OCI-LY7 (cell line): ENCODE data around the gene SPTB. TPM values are rescaled to one million over a fixed set of nuclear protein-coding genes. Genes with fewer than 3 reads are reported as not detected.

ENCODE experiments used
- BruUV-seq: library from RNA; stranded (reverse); fragments of 400-500 nt; replicated peaks from 2 replicates; lab custom pipeline; 2021; lab: Mats Ljungman, UMichigan
- CTCF ChIA-PET: fragments of 300-600 bp; sonication (Branson Sonifier 250); formaldehyde crosslinking; loops from one replicate; lab custom pipeline; 2022; ENCODE audit warnings: antibody characterized with exemption; ENCODE audit not compliant: unreplicated experiment; lab: Charles Lee
- POLR2A ChIA-PET: fragments of 300-600 bp; sonication (Branson Sonifier 250); formaldehyde crosslinking; loops from one replicate; lab custom pipeline; 2022; ENCODE audit warnings: antibody characterized with exemption; lab: Charles Lee
- DNase-seq: peaks from one replicate; pipeline ENCODE4 v3.0.0-alpha.2; 2015; ENCODE audit warnings: low spot score
- H2AFZ ChIP-seq: fragments of 200-600 bp; sonication (generic), shearing (Covaris generic); 2 replicates; pipeline ENCODE4 v1.6.1; 2014; ENCODE audit warnings: mild to moderate bottlenecking, antibody characterized with exemption, low read length, moderate library complexity
- H3K27ac ChIP-seq: fragments of 200-600 bp; sonication (generic); 2 replicates; pipeline ENCODE4 v1.5.1; 2014; ENCODE audit warnings: mixed run types, low read depth, mild to moderate bottlenecking, moderate library complexity, low read length, inconsistent platforms; ENCODE audit not compliant: poor library complexity, severe bottlenecking
- H3K36me3 ChIP-seq: fragments of 200-600 bp; sonication (generic); 2 replicates; pipeline ENCODE4 v1.6.1; 2014; ENCODE audit warnings: mild to moderate bottlenecking, antibody characterized with exemption, low read length, moderate library complexity, mixed read lengths; ENCODE audit not compliant: insufficient read depth
- H3K4me1 ChIP-seq: fragments of 200-600 bp; sonication (generic); 2 replicates; pipeline ENCODE4 v1.5.1; 2014; ENCODE audit warnings: mild to moderate bottlenecking, low read length; ENCODE audit not compliant: insufficient read depth, poor library complexity, severe bottlenecking
- H3K4me2 ChIP-seq: fragments of 200-600 bp; sonication (generic); 2 replicates; pipeline ENCODE4 v1.6.1; 2014; ENCODE audit warnings: mild to moderate bottlenecking, low read length
- H3K4me3 ChIP-seq: fragments of 200-600 bp; sonication (generic); 2 replicates; pipeline ENCODE4 v1.5.1; 2014; ENCODE audit warnings: mild to moderate bottlenecking, low read depth, low read length; ENCODE audit not compliant: poor library complexity, severe bottlenecking
- H3K79me2 ChIP-seq: fragments of 200-600 bp; sonication (generic); 2 replicates; pipeline ENCODE4 v1.6.1; 2016; ENCODE audit warnings: low read depth, mild to moderate bottlenecking, low read length, moderate library complexity, mixed read lengths; ENCODE audit not compliant: insufficient read depth
- H3K9me2 ChIP-seq: fragments of 200-600 bp; sonication (generic); 2 replicates; pipeline ENCODE4 v1.6.1; 2016; ENCODE audit warnings: mild to moderate bottlenecking, low read length, mixed read lengths; ENCODE audit not compliant: insufficient read depth
- H3K9me3 ChIP-seq: fragments of 200-600 bp; sonication (generic); 2 replicates; pipeline ENCODE4 v1.6.1; 2014; ENCODE audit warnings: mild to moderate bottlenecking, mixed run types, low read length, mixed read lengths
- H4K20me1 ChIP-seq: fragments of 200-600 bp; sonication (generic); 2 replicates; pipeline ENCODE4 v1.6.1; 2014; ENCODE audit warnings: mild to moderate bottlenecking, antibody characterized with exemption, low read length, moderate library complexity, mixed read lengths; ENCODE audit not compliant: insufficient read depth
- EZH2phosphoT487 ChIP-seq: fragments of 200-600 bp; sonication (generic); IDR thresholded peaks from 2 replicates; pipeline ENCODE4 v1.6.1; 2018; ENCODE audit warnings: low read depth, borderline replicate concordance, mild to moderate bottlenecking, mixed run types, antibody characterized with exemption, low read length, moderate library complexity, mixed read lengths
- intact Hi-C: fragments of 100-400 bp; cut with micrococcal nuclease; formaldehyde crosslinking; loops from one replicate; pipeline ENCODE4 v1.10.0; 2022; ENCODE audit not compliant: unreplicated experiment
- total RNA-seq, 2 experiments: library from RNA; depleted of rRNA in 1 of 2; stranded (reverse); fragments of >200 nt in 1 of 2; shearing (Covaris generic) in 1 of 2; gene quantifications; 2 replicates each; pipeline ENCODE4 v1.2.3, GENCODE V29; 2014 to 2022
- TF ChIP-seq, protein P1 (sequence below): fragments of 200-600 bp; sonication (generic); conservative IDR thresholded peaks from 2 replicates; pipeline ENCODE4 v1.5.1; 2014; ENCODE audit warnings: mild to moderate bottlenecking, antibody characterized with exemption, low read length, moderate library complexity, mixed read lengths

SPTB gene
- total RNA-seq, 2 experiments from 2014 or later = not detected

DNA sequence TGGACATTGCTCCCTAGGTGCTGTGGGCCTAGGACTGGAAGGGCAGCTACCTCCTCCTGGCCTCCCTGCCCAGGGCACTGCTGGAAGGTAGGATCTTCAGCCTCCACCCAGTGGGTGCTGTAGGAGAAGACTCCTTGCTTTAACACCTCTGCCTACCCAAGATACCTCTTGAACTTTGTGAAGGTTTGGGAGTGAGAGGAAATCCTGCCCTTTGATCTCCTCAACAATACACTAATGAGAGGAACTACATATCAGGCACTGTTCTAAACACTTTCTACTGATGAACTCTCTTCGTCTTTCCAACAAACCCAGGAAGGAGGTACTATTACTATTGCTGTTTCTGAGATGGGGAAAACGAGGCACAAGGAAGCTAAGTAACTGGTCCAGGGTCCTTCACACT lies 108.5 kb downstream of the SPTB start:
- Histone ChIP-seq H2AFZ (no peak overlapping the region), H3K27ac (no peak overlapping the region), H4K20me1 (no peaks in the 10 kb centered on the region), H3K9me3 (no peaks in the 10 kb centered on the region), H3K4me2 (no peak overlapping the region), H3K4me1 (no peaks in the 10 kb centered on the region), H3K79me2 (no peaks in the 10 kb centered on the region), H3K9me2 (no peaks in the 10 kb centered on the region), H3K36me3 (no peaks in the 10 kb centered on the region), H3K4me3 (no peak overlapping the region)
- DNase-seq = no peak
- BruUV-seq = no TSS peak
- TF ChIP-seq, protein P1, sequence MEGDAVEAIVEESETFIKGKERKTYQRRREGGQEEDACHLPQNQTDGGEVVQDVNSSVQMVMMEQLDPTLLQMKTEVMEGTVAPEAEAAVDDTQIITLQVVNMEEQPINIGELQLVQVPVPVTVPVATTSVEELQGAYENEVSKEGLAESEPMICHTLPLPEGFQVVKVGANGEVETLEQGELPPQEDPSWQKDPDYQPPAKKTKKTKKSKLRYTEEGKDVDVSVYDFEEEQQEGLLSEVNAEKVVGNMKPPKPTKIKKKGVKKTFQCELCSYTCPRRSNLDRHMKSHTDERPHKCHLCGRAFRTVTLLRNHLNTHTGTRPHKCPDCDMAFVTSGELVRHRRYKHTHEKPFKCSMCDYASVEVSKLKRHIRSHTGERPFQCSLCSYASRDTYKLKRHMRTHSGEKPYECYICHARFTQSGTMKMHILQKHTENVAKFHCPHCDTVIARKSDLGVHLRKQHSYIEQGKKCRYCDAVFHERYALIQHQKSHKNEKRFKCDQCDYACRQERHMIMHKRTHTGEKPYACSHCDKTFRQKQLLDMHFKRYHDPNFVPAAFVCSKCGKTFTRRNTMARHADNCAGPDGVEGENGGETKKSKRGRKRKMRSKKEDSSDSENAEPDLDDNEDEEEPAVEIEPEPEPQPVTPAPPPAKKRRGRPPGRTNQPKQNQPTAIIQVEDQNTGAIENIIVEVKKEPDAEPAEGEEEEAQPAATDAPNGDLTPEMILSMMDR = no peak
- no peak for TF ChIP-seq EZH2phosphoT487
- CTCF ChIA-PET = interaction anchor here (0.6 kb wide), 1 partner anchor 11 kb away, joined by 4 read pairs; no protein-coding TSS in a partner anchor
- POLR2A ChIA-PET = no interaction called here
- intact Hi-C loops = no loop called here

DNA sequence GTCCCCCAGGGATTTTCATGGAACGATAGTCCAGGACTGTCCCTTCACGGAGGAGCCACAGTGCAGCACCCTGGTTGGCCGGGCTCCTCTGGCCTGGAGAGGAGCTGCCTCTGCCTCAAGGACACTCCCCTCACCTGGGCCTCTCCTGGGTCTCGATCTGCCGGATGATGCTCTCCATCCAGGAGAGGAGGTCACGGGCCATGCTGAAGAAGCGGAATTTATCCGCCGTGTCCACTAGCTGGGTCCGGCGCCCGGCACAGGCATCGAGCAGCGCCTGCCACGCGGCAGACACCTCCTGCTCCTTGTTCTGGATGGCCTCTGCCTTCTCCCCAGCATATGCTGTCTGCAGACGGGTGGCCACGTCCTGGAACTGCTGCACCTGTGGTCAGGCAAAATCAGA lies 109.0 kb downstream of the SPTB start:
- Histone ChIP-seq H3K27ac (no peak overlapping the region), H3K4me3 (no peak overlapping the region), H3K4me1 (no peaks in the 10 kb centered on the region), H3K9me2 (no peaks in the 10 kb centered on the region), H2AFZ (no peak overlapping the region), H3K79me2 (no peaks in the 10 kb centered on the region), H3K4me2 (no peak overlapping the region), H3K36me3 (no peaks in the 10 kb centered on the region), H4K20me1 (no peaks in the 10 kb centered on the region), H3K9me3 (no peaks in the 10 kb centered on the region)
- intact Hi-C loops = no loop called here
- no peak for TF ChIP-seq EZH2phosphoT487
- TF ChIP-seq, protein P1 = no peak
- POLR2A ChIA-PET = no interaction called here
- DNase-seq = no peak
- no TSS peak for BruUV-seq
- CTCF ChIA-PET = no interaction called here

DNA sequence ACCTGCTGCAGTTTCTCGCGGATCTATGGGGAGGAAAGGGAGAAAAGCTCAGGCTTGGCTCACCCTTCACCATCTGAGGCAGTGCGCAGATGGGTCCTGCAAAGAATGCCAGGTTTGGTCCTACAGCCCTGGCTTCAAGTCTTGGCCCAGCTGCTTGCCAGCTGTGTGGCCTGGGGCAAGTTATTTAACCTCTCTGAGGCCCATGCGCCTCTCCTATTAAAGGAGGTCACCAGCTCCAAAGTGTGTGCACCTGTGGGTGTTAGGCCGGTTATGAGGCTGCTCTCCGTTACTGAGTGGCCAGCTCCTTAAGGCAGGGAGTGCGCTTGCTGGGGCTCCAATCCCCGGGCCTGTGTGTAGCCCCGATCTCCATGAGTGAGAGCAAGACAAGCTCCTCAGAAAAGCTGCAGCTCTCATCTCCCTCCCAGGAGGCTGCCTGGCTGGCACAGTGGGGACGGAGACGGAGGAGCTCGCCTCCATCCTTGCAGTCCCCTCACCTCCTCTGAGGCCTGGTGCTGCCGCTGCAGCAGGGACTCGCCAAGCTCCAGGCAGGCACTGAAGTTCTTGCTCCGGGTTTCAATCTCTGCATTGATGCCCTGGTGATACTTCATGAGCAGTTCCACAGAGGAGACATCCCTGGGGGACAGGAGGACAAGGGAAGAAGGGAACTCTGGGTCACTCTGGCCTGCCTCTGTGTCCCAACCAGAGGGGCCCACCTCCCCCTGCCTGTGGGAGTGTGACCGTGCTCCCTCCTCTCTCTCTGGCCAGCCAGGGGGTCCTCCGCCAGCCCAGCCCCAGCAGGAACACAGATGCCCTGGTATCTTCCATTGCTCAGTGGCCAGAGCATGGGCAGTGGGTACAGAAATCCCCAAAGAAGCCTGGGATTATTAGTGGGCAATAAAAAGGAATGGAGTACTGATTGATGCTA lies 110.3 kb downstream of the SPTB start:
- Histone ChIP-seq H3K4me1 (no peaks in the 10 kb centered on the region), H3K27ac (no peak overlapping the region), H3K4me2 (no peak overlapping the region), H2AFZ (no peak overlapping the region), H3K79me2 (no peaks in the 10 kb centered on the region), H3K36me3 (no peaks in the 10 kb centered on the region), H3K9me2 (no peaks in the 10 kb centered on the region), H3K4me3 (no peak overlapping the region), H4K20me1 (no peaks in the 10 kb centered on the region), H3K9me3 (no peaks in the 10 kb centered on the region)
- TF ChIP-seq, protein P1 = no peak
- no peak for TF ChIP-seq EZH2phosphoT487
- no TSS peak for BruUV-seq
- no peak for DNase-seq
- intact Hi-C loops = no loop called here
- POLR2A ChIA-PET = interaction anchor here (1.1 to 1.6 kb wide), 2 partner anchors 10 to 70 kb away, joined by 3 to 5 read pairs; no protein-coding TSS in a partner anchor
- CTCF ChIA-PET = no interaction called here
